ENCODE results near the gene MSH5. TPM values are rescaled to one million over a fixed set of nuclear protein-coding genes. Genes with fewer than 3 reads are reported as not detected.

MSH5 gene
- total RNA-seq, 2 experiments from 2014 or later, result 13.6 to 13.7 TPM

- Mint-ChIP-seq H3K9me3 (no peaks in the 10 kb centered on the region), H3K4me3 (no peak overlapping the region), H3K4me1 (ENCODE audit: low read depth) (no peaks in the 10 kb centered on the region), H3K27ac (no peak overlapping the region), H3K27me3 (no peaks in the 10 kb centered on the region), H3K36me3 (ENCODE audit: low read depth) (peaks cover 4% of the 10 kb centered on the region)
- no peak for TF ChIP-seq CTCF (IDR thresholded peaks at IDR 0.05)
- Histone ChIP-seq H3K36me3 (ENCODE audit: insufficient read depth, low read length) (peaks cover 2% of the 10 kb centered on the region), H3K9me3 (ENCODE audit: control insufficient read depth in 1 of 2, insufficient read depth in 1 of 2, low read length in 2 of 2) (no peaks in the 10 kb centered on the region), H3K27ac (ENCODE audit: low read depth in 1 of 2, low read length in 2 of 2) (no peak overlapping the region), H3K4me3 (ENCODE audit: low read length) (no peak overlapping the region), H3K4me1 (ENCODE audit: insufficient read depth, low read length) (no peaks in the 10 kb centered on the region), H3K27me3 (ENCODE audit: control insufficient read depth in 1 of 2, insufficient read depth in 2 of 2, low read length in 2 of 2) (no peaks in the 10 kb centered on the region)
- ChIA-PET CTCF (no interaction called here), POLR2A (no interaction called here)
- DNase-seq, result no peak
- no peak for ATAC-seq (ENCODE audit: poor library complexity)
- intact Hi-C loops (cut with DNase I, micrococcal nuclease), result no loop called here
These were observed 21.0 kb downstream of the MSH5 start for GRCh38 chr6:31760790-31761189.

GRCh38 chr6:31761343-31761742, 21.5 kb downstream of the MSH5 start:
- no peak for ATAC-seq (ENCODE audit: poor library complexity)
- ChIA-PET CTCF (no interaction called here), POLR2A (no interaction called here)
- TF ChIP-seq CTCF (IDR thresholded peaks at IDR 0.05), result no peak
- Histone ChIP-seq H3K27ac (ENCODE audit: low read depth in 1 of 2, low read length in 2 of 2) (no peak overlapping the region), H3K27me3 (ENCODE audit: control insufficient read depth in 1 of 2, insufficient read depth in 2 of 2, low read length in 2 of 2) (no peaks in the 10 kb centered on the region), H3K4me1 (ENCODE audit: insufficient read depth, low read length) (no peaks in the 10 kb centered on the region), H3K36me3 (ENCODE audit: insufficient read depth, low read length) (peaks cover 2% of the 10 kb centered on the region), H3K4me3 (ENCODE audit: low read length) (no peak overlapping the region), H3K9me3 (ENCODE audit: control insufficient read depth in 1 of 2, insufficient read depth in 1 of 2, low read length in 2 of 2) (no peaks in the 10 kb centered on the region)
- no peak for DNase-seq
- H3K36me3 Mint-ChIP-seq (ENCODE audit: low read depth), result peaks cover 4% of the 10 kb centered on the region
- H3K4me3 Mint-ChIP-seq, result no peak overlapping the region
- no peak overlapping the region for H3K27ac Mint-ChIP-seq
- no peaks in the 10 kb centered on the region for H3K4me1 Mint-ChIP-seq (ENCODE audit: low read depth)
- no peaks in the 10 kb centered on the region for H3K27me3 Mint-ChIP-seq
- no peaks in the 10 kb centered on the region for H3K9me3 Mint-ChIP-seq
- intact Hi-C loops (cut with DNase I, micrococcal nuclease), result no loop called here

DNA sequence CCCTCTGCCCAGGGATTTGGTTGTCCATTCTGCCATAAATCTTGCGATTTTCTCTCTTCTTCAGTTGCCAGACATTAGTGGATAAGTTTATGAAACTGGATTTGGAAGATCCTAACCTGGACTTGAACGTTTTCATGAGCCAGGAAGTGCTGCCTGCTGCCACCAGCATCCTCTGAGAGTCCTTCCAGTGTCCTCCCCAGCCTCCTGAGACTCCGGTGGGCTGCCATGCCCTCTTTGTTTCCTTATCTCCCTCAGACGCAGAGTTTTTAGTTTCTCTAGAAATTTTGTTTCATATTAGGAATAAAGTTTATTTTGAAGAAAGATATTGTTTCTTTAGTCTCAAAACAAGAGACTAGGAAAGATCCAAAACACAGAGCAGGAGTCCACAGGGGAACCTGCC, 22.6 kb downstream of the MSH5 start, which contains the start of gene SAPCD1:
Gene SAPCD1, plus strand, starts transcription at position 301 of the 400 bp plus-strand sequence. CDS start 399 bp downstream, outside the sequence.
- Histone ChIP-seq H3K4me3 (ENCODE audit: low read length) (no peak within 1 kb of the TSS), H3K36me3 (ENCODE audit: insufficient read depth, low read length) (peaks cover 2% of the 10 kb centered on the region), H3K9me3 (ENCODE audit: control insufficient read depth in 1 of 2, insufficient read depth in 1 of 2, low read length in 2 of 2) (no peaks in the 10 kb centered on the region), H3K27ac (ENCODE audit: low read depth in 1 of 2, low read length in 2 of 2) (no peak within 1 kb of the TSS), H3K4me1 (ENCODE audit: insufficient read depth, low read length) (no peaks in the 10 kb centered on the region), H3K27me3 (ENCODE audit: control insufficient read depth in 1 of 2, insufficient read depth in 2 of 2, low read length in 2 of 2) (no peaks in the 10 kb centered on the region)
- Mint-ChIP-seq H3K9me3 (no peaks in the 10 kb centered on the region), H3K4me3 (no peak within 1 kb of the TSS), H3K27ac (no peak within 1 kb of the TSS), H3K36me3 (ENCODE audit: low read depth) (peaks cover 4% of the 10 kb centered on the region), H3K27me3 (no peaks in the 10 kb centered on the region), H3K4me1 (ENCODE audit: low read depth) (no peaks in the 10 kb centered on the region)
- CTCF ChIA-PET, result no interaction called here
- DNase-seq (no peak), ATAC-seq (ENCODE audit: poor library complexity) (no peak)
- TF ChIP-seq CTCF (IDR thresholded peaks at IDR 0.05), result no peak
- POLR2A ChIA-PET, result no interaction called here
- intact Hi-C loops (cut with DNase I, micrococcal nuclease), result no loop called here

All from CD4-positive, alpha-beta T cell (primary cell).